CD4-positive, alpha-beta T cell (primary cell): ENCODE measurements around the gene NRIP1. TPM values are rescaled to one million over a fixed set of nuclear protein-coding genes. Genes with fewer than 3 reads are reported as not detected.

Source experiments
- ATAC-seq: fragments of 200-7000 bp; cut with Tn5 transposase; one replicate; pipeline ENCODE4 v1.10.0; 2022; ENCODE audit warnings: mild to moderate bottlenecking; ENCODE audit not compliant: poor library complexity
- CTCF ChIA-PET: fragments of 350-600 bp; sonication (Branson Sonifier 250); formaldehyde crosslinking; loops from one replicate; lab custom pipeline; 2021; ENCODE audit warnings: antibody characterized with exemption, inconsistent platforms; lab: Charles Lee
- POLR2A ChIA-PET: fragments of 350-600 bp; sonication (Branson Sonifier 250); formaldehyde crosslinking; loops from one replicate; lab custom pipeline; 2021; ENCODE audit warnings: antibody characterized with exemption, inconsistent platforms; lab: Charles Lee
- DNase-seq, 14 experiments: peaks; one replicate each; pipeline ENCODE4 v3.0.0-alpha.2; 2013 to 2020; ENCODE audit warnings: mixed read lengths in 2 of 14
- H3K27ac ChIP-seq, 2 donors: one replicate each; pipeline versions ENCODE4 v1.5.1 to v1.7.0; 2013; ENCODE audit warnings: low read length in 2 of 2, low read depth in 1 of 2, mild to moderate bottlenecking in 1 of 2
- H3K27me3 ChIP-seq, 2 experiments: 1 replicate in 1 of 2; 2 replicates in 1 of 2; pipeline versions ENCODE4 v1.6.1 to v1.7.0; 2013; ENCODE audit warnings: low read length in 2 of 2, control low read depth in 1 of 2, mild to moderate bottlenecking in 1 of 2, moderate library complexity in 1 of 2; ENCODE audit not compliant: insufficient read depth in 2 of 2, control insufficient read depth in 1 of 2
- H3K36me3 ChIP-seq: one replicate; pipeline ENCODE4 v1.6.1; 2013; ENCODE audit warnings: low read length, control low read depth; ENCODE audit not compliant: insufficient read depth
- H3K4me1 ChIP-seq: one replicate; pipeline ENCODE4 v1.6.1; 2013; ENCODE audit warnings: low read length, control low read depth; ENCODE audit not compliant: insufficient read depth
- H3K4me3 ChIP-seq: one replicate; pipeline ENCODE4 v1.5.1; 2013; ENCODE audit warnings: mild to moderate bottlenecking, low read length, moderate library complexity
- H3K9me3 ChIP-seq, 2 experiments: 1 replicate in 1 of 2; 2 replicates in 1 of 2; pipeline versions ENCODE4 v1.6.1 to v1.7.0; 2013; ENCODE audit warnings: low read length in 2 of 2, mild to moderate bottlenecking in 2 of 2, control low read depth in 1 of 2, moderate library complexity in 1 of 2; ENCODE audit not compliant: control insufficient read depth in 1 of 2, insufficient read depth in 1 of 2
- H3K27ac Mint-ChIP-seq: one replicate; pipeline ENCODE4 v1.8.0; 2020; ENCODE audit warnings: mixed read lengths
- H3K27me3 Mint-ChIP-seq: one replicate; pipeline ENCODE4 v1.8.0; 2021; ENCODE audit warnings: mixed read lengths
- H3K36me3 Mint-ChIP-seq: one replicate; pipeline ENCODE4 v1.8.0; 2021; ENCODE audit warnings: low read depth, mixed read lengths
- H3K4me1 Mint-ChIP-seq: one replicate; pipeline ENCODE4 v1.8.0; 2021; ENCODE audit warnings: low read depth, mixed read lengths
- H3K4me3 Mint-ChIP-seq: one replicate; pipeline ENCODE4 v1.8.0; 2020; ENCODE audit warnings: mild to moderate bottlenecking, mixed read lengths
- H3K9me3 Mint-ChIP-seq: one replicate; pipeline ENCODE4 v1.8.0; 2020; ENCODE audit warnings: mixed read lengths
- CTCF ChIP-seq: fragments of 200-600 bp; IDR thresholded peaks from one replicate; pipeline ENCODE4 v1.8.0; 2022; ENCODE audit warnings: antibody characterized with exemption, mild to moderate bottlenecking
- intact Hi-C, 2 experiments: fragments of 100-400 bp; cut with DNase I in 1 of 2; cut with micrococcal nuclease in 1 of 2; formaldehyde crosslinking; loops; one replicate each; pipeline versions ENCODE4 v1.15.1 to v1.9.0; 2023 to 2025; cut with DNase I, micrococcal nuclease
- total RNA-seq, 174 experiments: library from RNA in 2 of 174; stranded (reverse) in 2 of 174; gene quantifications; one replicate each; pipeline ENCODE4 v1.2.3 and lab custom pipeline; 2021 to 2026

Gene NRIP1
- total RNA-seq, 2 experiments from 2014 or later: 41.6 to 50.1 TPM

DNA sequence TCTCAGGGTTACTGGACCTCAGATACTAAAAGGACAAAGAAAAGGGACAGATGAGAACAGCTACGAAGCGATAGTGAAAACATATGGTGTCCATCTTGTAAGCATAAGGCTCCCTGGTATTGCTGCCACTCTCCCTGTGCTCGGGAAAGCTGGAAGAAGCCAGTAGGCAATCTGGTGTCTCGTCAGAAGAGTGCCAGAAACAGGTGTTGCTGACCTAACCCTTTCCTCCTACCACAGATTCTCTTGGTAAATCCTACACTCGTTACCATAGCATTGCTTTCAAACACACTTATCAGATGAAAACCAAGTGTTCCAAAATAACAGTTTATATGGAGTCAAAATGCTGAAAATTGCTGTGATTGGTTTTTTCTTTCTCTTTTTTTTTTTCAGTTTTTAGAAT is 146.3 kb downstream of the NRIP1 start:
- ChIA-PET CTCF (no interaction called here), POLR2A (no interaction called here)
- intact Hi-C loops: no loop called here

DNA sequence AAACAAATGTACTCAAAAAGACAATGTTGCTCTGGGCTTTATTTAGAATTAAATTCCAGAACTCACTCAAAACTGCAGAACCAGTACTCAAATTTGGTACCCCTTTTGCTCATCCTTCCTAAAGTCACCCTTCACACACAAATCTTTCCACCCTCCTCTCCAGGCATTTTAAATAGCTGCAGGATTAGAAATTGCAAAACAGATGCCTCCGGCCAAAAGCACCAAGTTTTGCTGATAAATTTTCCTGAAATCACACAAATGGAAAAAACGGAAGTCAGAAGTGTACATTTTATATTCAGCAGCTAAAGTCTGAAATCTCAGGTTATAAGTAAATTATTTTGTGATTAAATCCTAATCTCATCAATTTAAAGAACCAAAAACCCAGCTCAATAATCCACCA is 147.0 kb downstream of the NRIP1 start:
- Mint-ChIP-seq H3K27me3 (no peaks in the 10 kb centered on the region), H3K4me3 (no peak overlapping the region), H3K27ac (no peak overlapping the region), H3K36me3 (no peaks in the 10 kb centered on the region), H3K9me3 (no peaks in the 10 kb centered on the region), H3K4me1 (no peaks in the 10 kb centered on the region)
- ATAC-seq (no peak), DNase-seq (no peak)
- ChIA-PET CTCF (no interaction called here), POLR2A (no interaction called here)
- no peaks in the 10 kb centered on the region for H3K9me3 ChIP-seq
- intact Hi-C loops: no loop called here
- no peak overlapping the region for H3K4me3 ChIP-seq
- no peaks in the 10 kb centered on the region for H3K36me3 ChIP-seq
- H3K4me1 ChIP-seq: no peaks in the 10 kb centered on the region
- H3K27ac ChIP-seq: no peak overlapping the region
- TF ChIP-seq CTCF: no peak
- no peaks in the 10 kb centered on the region for H3K27me3 ChIP-seq

More for the DNA sequence above, 146.3 kb downstream of the NRIP1 start:
- H3K4me1 Mint-ChIP-seq: no peaks in the 10 kb centered on the region
- no peaks in the 10 kb centered on the region for H3K27me3 Mint-ChIP-seq
- no peak overlapping the region for H3K27ac ChIP-seq
- H3K4me3 ChIP-seq: no peak overlapping the region
- H3K9me3 ChIP-seq: no peaks in the 10 kb centered on the region
- no peaks in the 10 kb centered on the region for H3K4me1 ChIP-seq
- TF ChIP-seq CTCF: no peak
- no peaks in the 10 kb centered on the region for H3K9me3 Mint-ChIP-seq
- H3K27ac Mint-ChIP-seq: no peak overlapping the region
- H3K4me3 Mint-ChIP-seq: no peak overlapping the region
- no peaks in the 10 kb centered on the region for H3K36me3 ChIP-seq
- no peaks in the 10 kb centered on the region for H3K36me3 Mint-ChIP-seq
- no peaks in the 10 kb centered on the region for H3K27me3 ChIP-seq
- no peak for DNase-seq
- ATAC-seq: no peak

- Mint-ChIP-seq H3K4me1 (no peaks in the 10 kb centered on the region), H3K9me3 (no peaks in the 10 kb centered on the region), H3K4me3 (no peak overlapping the region), H3K27ac (no peak overlapping the region), H3K27me3 (no peaks in the 10 kb centered on the region), H3K36me3 (no peaks in the 10 kb centered on the region)
- POLR2A ChIA-PET: no interaction called here
- H3K27ac ChIP-seq: no peak overlapping the region
- intact Hi-C loops: no loop called here
- CTCF ChIA-PET: no interaction called here
- no peak for TF ChIP-seq CTCF
- H3K4me3 ChIP-seq: no peak overlapping the region
- no peak for DNase-seq
- H3K27me3 ChIP-seq: no peaks in the 10 kb centered on the region
- H3K4me1 ChIP-seq: no peaks in the 10 kb centered on the region
- no peaks in the 10 kb centered on the region for H3K9me3 ChIP-seq
- no peaks in the 10 kb centered on the region for H3K36me3 ChIP-seq
- ATAC-seq: no peak
These were observed 148.1 kb downstream of the NRIP1 start for GRCh38 chr21:14916676-14917141.
